Astrocyte (in vitro differentiated cells and primary cell): Measurements from ENCODE around the gene RAB19. TPM values are rescaled to one million over a fixed set of nuclear protein-coding genes. Genes with fewer than 3 reads are reported as not detected.

ENCODE experiments used
- DNase-seq: peaks from one replicate; pipeline ENCODE4 v3.0.0-alpha.2; 2010; ENCODE audit warnings: low read depth
- FAIRE-seq: peaks from 2 replicates; lab custom pipeline; 2011; peaks lifted over from hg19 to GRCh38; lab: Jason Lieb, UNC
- H2AFZ ChIP-seq: 2 replicates; pipeline ENCODE4 v1.6.0; 2012; ENCODE audit warnings: low read depth, low read length, inconsistent platforms
- H3K27ac ChIP-seq: 2 replicates; pipeline ENCODE4 v1.5.1; 2011; ENCODE audit warnings: low read depth, low read length, inconsistent platforms
- H3K27me3 ChIP-seq: 2 replicates; pipeline ENCODE4 v1.6.0; 2011; ENCODE audit warnings: low read length, inconsistent platforms; ENCODE audit not compliant: insufficient read depth
- H3K36me3 ChIP-seq: 2 replicates; pipeline ENCODE4 v1.5.1; 2011; ENCODE audit warnings: low read length, inconsistent platforms; ENCODE audit not compliant: insufficient read depth
- H3K4me1 ChIP-seq: 2 replicates; pipeline ENCODE4 v1.5.1; 2011; ENCODE audit warnings: low read length, inconsistent platforms; ENCODE audit not compliant: insufficient read depth
- H3K4me2 ChIP-seq: 2 replicates; pipeline ENCODE4 v1.6.0; 2012; ENCODE audit warnings: low read length, inconsistent platforms
- H3K4me3 ChIP-seq: 2 replicates; pipeline ENCODE4 v1.5.1; 2011; ENCODE audit warnings: low read depth, mild to moderate bottlenecking, low read length, inconsistent platforms; ENCODE audit not compliant: insufficient read depth
- H3K79me2 ChIP-seq: 2 replicates; pipeline ENCODE4 v1.6.0; 2012; ENCODE audit warnings: mild to moderate bottlenecking, low read length, inconsistent platforms; ENCODE audit not compliant: insufficient read depth
- H3K9ac ChIP-seq: 2 replicates; pipeline ENCODE4 v1.6.0; 2012; ENCODE audit warnings: mild to moderate bottlenecking, low read length, inconsistent platforms
- H3K9me3 ChIP-seq: 2 replicates; pipeline ENCODE4 v1.5.1; 2012; ENCODE audit warnings: low read depth, mild to moderate bottlenecking, low read length, inconsistent platforms; ENCODE audit not compliant: insufficient read depth
- H4K20me1 ChIP-seq: 2 replicates; pipeline ENCODE4 v1.6.0; 2012; ENCODE audit warnings: low read length, inconsistent platforms; ENCODE audit not compliant: insufficient read depth
- H3K27ac Mint-ChIP-seq: one replicate; pipeline ENCODE4 v1.8.0; 2021; ENCODE audit warnings: mild to moderate bottlenecking, mixed read lengths; ENCODE audit not compliant: unreplicated experiment
- H3K27me3 Mint-ChIP-seq: one replicate; pipeline ENCODE4 v1.8.0; 2021; ENCODE audit warnings: low read depth, mixed read lengths; ENCODE audit not compliant: unreplicated experiment
- H3K36me3 Mint-ChIP-seq: one replicate; pipeline ENCODE4 v1.8.0; 2021; ENCODE audit warnings: low read depth, mixed read lengths; ENCODE audit not compliant: unreplicated experiment
- H3K4me1 Mint-ChIP-seq: one replicate; pipeline ENCODE4 v1.8.0; 2021; ENCODE audit warnings: low read depth, mixed read lengths; ENCODE audit not compliant: unreplicated experiment
- H3K4me3 Mint-ChIP-seq: one replicate; pipeline ENCODE4 v1.8.0; 2021; ENCODE audit warnings: mild to moderate bottlenecking, moderate library complexity, mixed read lengths; ENCODE audit not compliant: unreplicated experiment
- H3K9me3 Mint-ChIP-seq: one replicate; pipeline ENCODE4 v1.8.0; 2021; ENCODE audit warnings: mild to moderate bottlenecking, mixed read lengths; ENCODE audit not compliant: unreplicated experiment
- EZH2 ChIP-seq: IDR thresholded peaks from 2 replicates; pipeline ENCODE4 v1.6.1; 2012; ENCODE audit warnings: mild to moderate bottlenecking, low read length, inconsistent platforms; ENCODE audit not compliant: insufficient read depth
- total RNA-seq: library from RNA; stranded (reverse); gene quantifications from 2 replicates; pipeline ENCODE4 v1.2.1, GENCODE V29; 2021
- TF ChIP-seq, protein P1 (sequence below): IDR thresholded peaks from 2 replicates; pipeline ENCODE4 v1.5.1; 2011; ENCODE audit warnings: low read depth, mild to moderate bottlenecking, inconsistent platforms, low read length, moderate library complexity; ENCODE audit not compliant: insufficient read depth

The RAB19 gene
- total RNA-seq, 1 donor from 2014 or later, result not detected

DNA sequence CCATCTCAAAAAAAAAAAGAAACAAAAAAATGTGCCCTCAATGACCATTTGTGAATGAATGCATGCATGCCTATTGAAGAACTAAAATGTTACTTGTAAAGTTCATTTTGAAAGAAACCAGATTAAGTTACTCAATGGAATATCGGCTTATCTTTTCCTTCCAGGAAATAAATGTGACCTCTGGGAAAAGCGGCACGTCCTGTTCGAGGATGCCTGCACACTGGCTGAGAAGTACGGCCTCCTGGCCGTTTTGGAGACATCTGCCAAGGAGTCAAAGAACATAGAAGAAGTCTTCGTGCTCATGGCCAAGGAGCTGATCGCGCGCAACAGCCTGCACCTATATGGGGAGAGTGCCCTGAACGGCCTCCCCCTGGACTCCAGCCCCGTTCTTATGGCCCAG is 21.9 kb downstream of the RAB19 start:
- Mint-ChIP-seq H3K27ac (no peak overlapping the region), H3K36me3 (no peaks in the 10 kb centered on the region), H3K4me3 (no peak overlapping the region), H3K4me1 (no peaks in the 10 kb centered on the region), H3K27me3 (peaks cover 5% of the 10 kb centered on the region), H3K9me3 (peaks cover 4% of the 10 kb centered on the region)
- Histone ChIP-seq H3K27ac (no peak overlapping the region), H3K4me1 (no peaks in the 10 kb centered on the region), H3K27me3 (peaks cover 10% of the 10 kb centered on the region), H3K36me3 (no peaks in the 10 kb centered on the region), H3K4me2 (no peak overlapping the region), H3K4me3 (no peak overlapping the region), H2AFZ (no peak overlapping the region), H3K9ac (no peak overlapping the region), H3K79me2 (no peaks in the 10 kb centered on the region), H4K20me1 (no peaks in the 10 kb centered on the region), H3K9me3 (no peaks in the 10 kb centered on the region)
- TF ChIP-seq, protein P1, sequence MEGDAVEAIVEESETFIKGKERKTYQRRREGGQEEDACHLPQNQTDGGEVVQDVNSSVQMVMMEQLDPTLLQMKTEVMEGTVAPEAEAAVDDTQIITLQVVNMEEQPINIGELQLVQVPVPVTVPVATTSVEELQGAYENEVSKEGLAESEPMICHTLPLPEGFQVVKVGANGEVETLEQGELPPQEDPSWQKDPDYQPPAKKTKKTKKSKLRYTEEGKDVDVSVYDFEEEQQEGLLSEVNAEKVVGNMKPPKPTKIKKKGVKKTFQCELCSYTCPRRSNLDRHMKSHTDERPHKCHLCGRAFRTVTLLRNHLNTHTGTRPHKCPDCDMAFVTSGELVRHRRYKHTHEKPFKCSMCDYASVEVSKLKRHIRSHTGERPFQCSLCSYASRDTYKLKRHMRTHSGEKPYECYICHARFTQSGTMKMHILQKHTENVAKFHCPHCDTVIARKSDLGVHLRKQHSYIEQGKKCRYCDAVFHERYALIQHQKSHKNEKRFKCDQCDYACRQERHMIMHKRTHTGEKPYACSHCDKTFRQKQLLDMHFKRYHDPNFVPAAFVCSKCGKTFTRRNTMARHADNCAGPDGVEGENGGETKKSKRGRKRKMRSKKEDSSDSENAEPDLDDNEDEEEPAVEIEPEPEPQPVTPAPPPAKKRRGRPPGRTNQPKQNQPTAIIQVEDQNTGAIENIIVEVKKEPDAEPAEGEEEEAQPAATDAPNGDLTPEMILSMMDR, result no peak
- no peak for TF ChIP-seq EZH2
- FAIRE-seq (no peak), DNase-seq (no peak)

DNA sequence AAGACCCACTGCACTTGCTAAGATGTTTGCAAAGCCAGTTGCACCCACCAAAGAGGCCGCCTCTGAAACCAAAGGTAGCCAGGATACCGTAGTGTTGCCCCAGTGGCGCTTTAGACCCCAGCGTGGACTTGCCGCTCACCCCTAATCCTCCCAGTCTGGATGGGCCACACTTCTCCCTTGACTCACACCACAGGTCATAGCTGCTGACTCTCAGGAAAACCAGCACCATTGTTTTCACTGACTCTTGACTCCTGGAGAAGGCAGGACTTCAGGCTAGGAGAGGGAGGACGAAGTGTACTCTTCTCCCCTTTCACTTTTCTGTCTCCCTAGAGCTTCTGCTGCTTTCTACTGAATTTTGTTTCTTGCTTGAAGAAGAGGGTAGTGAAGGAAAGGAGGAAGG is 22.3 kb downstream of the RAB19 start:
- Mint-ChIP-seq H3K9me3 (peaks cover 5% of the 10 kb centered on the region), H3K27me3 (peaks cover 5% of the 10 kb centered on the region), H3K4me3 (no peak overlapping the region), H3K36me3 (no peaks in the 10 kb centered on the region), H3K4me1 (no peaks in the 10 kb centered on the region), H3K27ac (no peak overlapping the region)
- no peak for DNase-seq
- Histone ChIP-seq H3K36me3 (no peaks in the 10 kb centered on the region), H3K4me3 (no peak overlapping the region), H3K9ac (no peak overlapping the region), H3K4me2 (no peak overlapping the region), H3K79me2 (no peaks in the 10 kb centered on the region), H3K27me3 (peaks cover 10% of the 10 kb centered on the region), H2AFZ (no peak overlapping the region), H3K9me3 (no peaks in the 10 kb centered on the region), H4K20me1 (no peaks in the 10 kb centered on the region), H3K27ac (no peak overlapping the region), H3K4me1 (no peaks in the 10 kb centered on the region)
- no peak for TF ChIP-seq EZH2
- TF ChIP-seq, protein P1, result no peak
- no peak for FAIRE-seq

DNA sequence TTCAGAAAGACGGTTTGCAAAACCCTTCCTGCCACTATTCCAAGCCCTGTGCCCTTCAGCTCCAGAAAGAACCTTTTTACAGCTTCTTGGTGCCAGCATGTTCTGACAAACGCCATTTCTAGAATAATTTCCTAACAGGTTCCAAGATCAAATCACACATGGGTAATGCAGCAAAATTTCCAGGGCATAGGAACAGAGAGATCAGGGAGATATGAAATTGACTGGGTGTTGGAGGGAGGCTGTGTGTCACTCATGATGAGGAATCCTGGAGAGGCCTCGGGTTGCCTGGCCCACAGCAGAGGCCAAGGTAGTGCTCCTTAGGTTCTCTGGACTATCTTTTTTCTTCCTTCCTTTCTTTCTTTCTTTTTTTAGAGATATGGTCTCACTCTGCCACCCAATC is 29.5 kb downstream of the RAB19 start:
- H3K27ac ChIP-seq, result no peak overlapping the region

More for the DNA sequence above, 29.5 kb downstream of the RAB19 start:
- no peaks in the 10 kb centered on the region for H3K79me2 ChIP-seq
- no peaks in the 10 kb centered on the region for H3K9me3 ChIP-seq
- TF ChIP-seq, protein P1, result no peak
- TF ChIP-seq EZH2, result no peak
- H3K4me3 ChIP-seq, result no peak overlapping the region
- Mint-ChIP-seq H3K4me3 (no peak overlapping the region), H3K36me3 (no peaks in the 10 kb centered on the region), H3K27me3 (peaks cover 2% of the 10 kb centered on the region), H3K9me3 (peaks cover 5% of the 10 kb centered on the region), H3K27ac (no peak overlapping the region), H3K4me1 (no peaks in the 10 kb centered on the region)
- no peak overlapping the region for H3K9ac ChIP-seq
- FAIRE-seq, result no peak
- H3K27me3 ChIP-seq, result peaks cover 2% of the 10 kb centered on the region
- no peak for DNase-seq
- no peak overlapping the region for H3K4me2 ChIP-seq
- no peak overlapping the region for H2AFZ ChIP-seq
- H4K20me1 ChIP-seq, result no peaks in the 10 kb centered on the region
- H3K4me1 ChIP-seq, result no peaks in the 10 kb centered on the region
- H3K36me3 ChIP-seq, result no peaks in the 10 kb centered on the region
